ENCODE results near the gene GNAQ.

DNA sequence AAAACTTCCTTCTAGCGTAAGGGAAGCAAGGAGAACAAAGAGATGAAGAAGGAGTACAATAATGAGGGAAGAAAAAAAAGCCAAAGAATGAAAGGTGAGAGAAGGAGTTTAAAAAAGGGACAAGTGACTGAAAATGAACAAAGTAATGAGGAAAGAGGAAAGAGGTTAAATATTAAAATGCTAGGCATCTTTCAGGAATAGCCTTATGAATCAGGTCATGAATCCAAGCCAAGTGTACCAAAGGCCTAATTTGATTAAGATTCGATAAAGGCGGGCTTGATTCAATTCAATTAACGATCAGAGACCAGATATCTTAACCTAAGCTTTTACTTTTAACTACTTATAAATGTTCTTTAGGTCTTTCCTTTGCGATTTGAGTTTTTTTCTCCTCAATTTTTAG, 241.7 kb downstream of the GNAQ start:
- TF ChIP-seq GATA2 (IDR thresholded peaks at IDR 0.05; ENCODE audit: low read depth, low read length) (no peak), GATA3 (IDR thresholded peaks at IDR 0.05; ENCODE audit: low read depth, low read length) (no peak)

Data from SH-SY5Y (cell line).